ENCODE data around the gene ZBTB39.
"Not testable (repeated sequence)": the region's sequence is repeated elsewhere in the genome, so short reads cannot be mapped to it uniquely, and the experiment has no call there.

The ZBTB39 gene

GRCh38 chr12:57031138-57031725 lies 24.9 kb upstream of the ZBTB39 start:
- no peak for DNase-seq

GRCh38 chr12:57029457-57029856 lies 23.1 kb upstream of the ZBTB39 start:
- no peak for DNase-seq

GRCh38 chr12:57027805-57028153 lies 21.4 kb upstream of the ZBTB39 start:
- no peak for DNase-seq

- DNase-seq: no peak
Observed at GRCh38 chr12:57027011-57027804, 20.9 kb upstream of the ZBTB39 start.

- DNase-seq: no peak
Observed at GRCh38 chr12:57025196-57025595, 18.9 kb upstream of the ZBTB39 start.

- DNase-seq: not testable (repeated sequence)
Observed at GRCh38 chr12:57022324-57022723, 16.0 kb upstream of the ZBTB39 start.

GRCh38 chr12:57019983-57020719 lies 13.8 kb upstream of the ZBTB39 start:
- no peak for DNase-seq

- DNase-seq: no peak
Observed at GRCh38 chr12:57018906-57019305, 12.6 kb upstream of the ZBTB39 start.

GRCh38 chr12:57018353-57018752 lies 12.0 kb upstream of the ZBTB39 start:
- DNase-seq: not testable (repeated sequence)

GRCh38 chr12:57016348-57016747 lies 10.0 kb upstream of the ZBTB39 start, which contains the start of gene TAC3:
Gene TAC3 (minus strand): TSS chr12:57016529. CDS start chr12:57015797, 732 bp downstream.
- no peak for DNase-seq

- no peak for DNase-seq
Observed at GRCh38 chr12:57012600-57013465, 6.5 kb upstream of the ZBTB39 start.

GRCh38 chr12:57011438-57012424 lies 5.4 kb upstream of the ZBTB39 start:
- DNase-seq: no peak

GRCh38 chr12:57010627-57011247 lies 4.4 kb upstream of the ZBTB39 start:
- DNase-seq: no peak

GRCh38 chr12:57009949-57010626 lies 3.7 kb upstream of the ZBTB39 start:
- no peak for DNase-seq

- no peak for DNase-seq
Observed at GRCh38 chr12:57008178-57008577, 1.8 kb upstream of the ZBTB39 start.

- peak; percentile 22 to 62 for DNase-seq
Observed at GRCh38 chr12:57006809-57007475, 596 bp upstream of the ZBTB39 start.

- no peak for DNase-seq
Observed at GRCh38 chr12:57004651-57005050, 1.7 kb downstream of the ZBTB39 start.

- no peak for DNase-seq
Observed at GRCh38 chr12:57003395-57003794, 3.0 kb downstream of the ZBTB39 start.

GRCh38 chr12:57001448-57001906 lies 4.9 kb downstream of the ZBTB39 start:
- peak; percentile 67 to 78 for DNase-seq

GRCh38 chr12:57000393-57000792 lies 6.0 kb downstream of the ZBTB39 start:
- no peak for DNase-seq

All from stimulated activated CD4-positive, alpha-beta T cell treated with anti-CD3 and anti-CD28 coated beads, Interleukin-4, amount 100 ng/mL, for 4 hours (primary cell).